ENCODE results near the gene ACACB. TPM values are rescaled to one million over a fixed set of nuclear protein-coding genes. Genes with fewer than 3 reads are reported as not detected.
A peak's percentile ranks its signal among the peaks of the same experiment; 100 is the strongest.
"Not testable (repeated sequence)": the region's sequence is repeated elsewhere in the genome, so short reads cannot be mapped to it uniquely, and the experiment has no call there.

The ACACB gene
- total RNA-seq, 6 experiments from 2014 or later = 107 to 237 (median 187) TPM

- peak overlapping the region in 1 of 3 donors; percentile 57 for H3K27ac ChIP-seq
- H3K27me3 ChIP-seq = no peaks in the 10 kb centered on the region
- H3K9me3 ChIP-seq = no peaks in the 10 kb centered on the region
- H3K36me3 ChIP-seq = peaks cover 0 to 31% (median 2%) of the 10 kb centered on the region in 4 donors
- WGBS (ENCODE audit: insufficient coverage, low coverage, low lambda C conversion rate, missing lambda C conversion rate) = 45% methylated on average over 4 of the region's 4 CpGs
- H3K4me3 ChIP-seq = no peak overlapping the region
- intact Hi-C loops (cut with DNase I) = no loop called here
- no peak for TF ChIP-seq POLR2A (IDR thresholded peaks at IDR 0.05)
- TF ChIP-seq, protein P1, sequence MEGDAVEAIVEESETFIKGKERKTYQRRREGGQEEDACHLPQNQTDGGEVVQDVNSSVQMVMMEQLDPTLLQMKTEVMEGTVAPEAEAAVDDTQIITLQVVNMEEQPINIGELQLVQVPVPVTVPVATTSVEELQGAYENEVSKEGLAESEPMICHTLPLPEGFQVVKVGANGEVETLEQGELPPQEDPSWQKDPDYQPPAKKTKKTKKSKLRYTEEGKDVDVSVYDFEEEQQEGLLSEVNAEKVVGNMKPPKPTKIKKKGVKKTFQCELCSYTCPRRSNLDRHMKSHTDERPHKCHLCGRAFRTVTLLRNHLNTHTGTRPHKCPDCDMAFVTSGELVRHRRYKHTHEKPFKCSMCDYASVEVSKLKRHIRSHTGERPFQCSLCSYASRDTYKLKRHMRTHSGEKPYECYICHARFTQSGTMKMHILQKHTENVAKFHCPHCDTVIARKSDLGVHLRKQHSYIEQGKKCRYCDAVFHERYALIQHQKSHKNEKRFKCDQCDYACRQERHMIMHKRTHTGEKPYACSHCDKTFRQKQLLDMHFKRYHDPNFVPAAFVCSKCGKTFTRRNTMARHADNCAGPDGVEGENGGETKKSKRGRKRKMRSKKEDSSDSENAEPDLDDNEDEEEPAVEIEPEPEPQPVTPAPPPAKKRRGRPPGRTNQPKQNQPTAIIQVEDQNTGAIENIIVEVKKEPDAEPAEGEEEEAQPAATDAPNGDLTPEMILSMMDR (IDR thresholded peaks at IDR 0.05) = no peak
- peak; percentile 21 to 50 (median 30) for ATAC-seq
- DNase-seq = peak in 1 of 3 donors; percentile 55
- peaks cover 0 to 92% (median 34%) of the 10 kb centered on the region in 4 donors for H3K4me1 ChIP-seq
These were observed 24.2 kb downstream of the ACACB start for GRCh38 chr12:109140560-109140959.

- Histone ChIP-seq H3K4me1 (peaks cover 0 to 93% (median 40%) of the 10 kb centered on the region in 4 donors), H3K27me3 (no peaks in the 10 kb centered on the region), H3K27ac (peak overlapping the region; percentile 59 to 87 (median 60)), H3K4me3 (peak overlapping the region in 2 of 3 donors; percentile 5 to 13), H3K36me3 (peaks cover 0 to 26% (median 2%) of the 10 kb centered on the region in 4 donors), H3K9me3 (no peaks in the 10 kb centered on the region)
- no peak for TF ChIP-seq POLR2A (IDR thresholded peaks at IDR 0.05)
- TF ChIP-seq, protein P1 (IDR thresholded peaks at IDR 0.05) = no peak
- 9% methylated on average over 4 of the region's 4 CpGs for WGBS (ENCODE audit: insufficient coverage, low coverage, low lambda C conversion rate, missing lambda C conversion rate)
- intact Hi-C loops (cut with DNase I) = no loop called here
- DNase-seq = peak in 2 of 3 donors; percentile 48 to 86
- ATAC-seq = peak; percentile 75 to 84 (median 78)
These were observed 27.8 kb downstream of the ACACB start for GRCh38 chr12:109144224-109144623.

GRCh38 chr12:109147126-109147525 is 30.7 kb downstream of the ACACB start:
- ATAC-seq; H3K27me3 ChIP-seq; DNase-seq; H3K9me3 ChIP-seq; intact Hi-C loops (cut with DNase I); H3K4me3 ChIP-seq; H3K36me3 ChIP-seq: not testable (repeated sequence)
- Histone ChIP-seq H3K4me1 (peaks cover 0 to 96% (median 38%) of the 10 kb centered on the region in 4 donors), H3K27ac (peak overlapping the region in 2 of 3 donors; percentile 17 to 87)
- 75% methylated on average over 1 of the region's 1 CpG for WGBS (ENCODE audit: insufficient coverage, low coverage, low lambda C conversion rate, missing lambda C conversion rate)

DNA sequence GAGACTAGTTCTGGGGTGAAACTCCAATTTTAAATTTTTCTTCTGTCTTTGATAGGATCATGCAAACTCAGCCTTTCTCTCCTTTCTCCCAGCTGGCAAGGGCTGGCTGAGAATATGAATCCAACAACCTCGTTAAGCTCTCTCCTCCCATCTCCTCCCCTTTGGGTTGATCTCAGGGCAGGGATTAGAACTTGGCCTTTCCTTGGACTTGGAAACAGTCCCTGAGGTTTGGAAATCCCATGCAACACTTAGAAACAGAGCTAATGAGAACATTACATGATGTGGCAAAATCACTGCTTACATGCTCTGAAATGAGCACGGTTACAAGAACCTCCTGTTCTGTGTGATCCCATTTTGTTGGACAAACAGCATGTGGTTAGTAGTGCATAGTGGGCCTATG is 31.6 kb downstream of the ACACB start:
- Histone ChIP-seq H3K27ac (peak overlapping the region in 2 of 3 donors; percentile 41 to 87), H3K27me3 (no peaks in the 10 kb centered on the region), H3K36me3 (peaks cover 0 to 7% (median 2%) of the 10 kb centered on the region in 4 donors), H3K4me3 (no peak overlapping the region), H3K4me1 (peaks cover 0 to 93% (median 37%) of the 10 kb centered on the region in 4 donors), H3K9me3 (no peaks in the 10 kb centered on the region)
- TF ChIP-seq, protein P1 (IDR thresholded peaks at IDR 0.05) = no peak
- no peak for TF ChIP-seq POLR2A (IDR thresholded peaks at IDR 0.05)
- peak in 1 of 3 donors; percentile 83 for DNase-seq
- intact Hi-C loops (cut with DNase I) = no loop called here
- peak; percentile 37 to 68 (median 60) for ATAC-seq
- WGBS (ENCODE audit: insufficient coverage, low coverage, low lambda C conversion rate, missing lambda C conversion rate) = 23% methylated on average over 2 of the region's 2 CpGs

GRCh38 chr12:109150124-109150640 is 33.8 kb downstream of the ACACB start:
- WGBS (ENCODE audit: insufficient coverage, low coverage, low lambda C conversion rate, missing lambda C conversion rate) = 86% methylated on average over 4 of the region's 9 CpGs
- H3K4me3 ChIP-seq = no peak overlapping the region
- ATAC-seq (no peak), DNase-seq (no peak)
- H3K27ac ChIP-seq = peak overlapping the region in 1 of 3 donors; percentile 29
- no peaks in the 10 kb centered on the region for H3K9me3 ChIP-seq
- H3K36me3 ChIP-seq = no peaks in the 10 kb centered on the region
- H3K4me1 ChIP-seq = peaks cover 0 to 93% (median 38%) of the 10 kb centered on the region in 4 donors
- TF ChIP-seq POLR2A (IDR thresholded peaks at IDR 0.05) = no peak
- intact Hi-C loops (cut with DNase I) = no loop called here
- no peaks in the 10 kb centered on the region for H3K27me3 ChIP-seq
